ELR (cell line): ENCODE measurements around the gene SLC10A6.

ENCODE experiments used
- DNase-seq: peaks from one replicate; pipeline ENCODE4 v3.0.0-alpha.2; 2015; ENCODE audit warnings: low read depth

Gene SLC10A6, protein sequence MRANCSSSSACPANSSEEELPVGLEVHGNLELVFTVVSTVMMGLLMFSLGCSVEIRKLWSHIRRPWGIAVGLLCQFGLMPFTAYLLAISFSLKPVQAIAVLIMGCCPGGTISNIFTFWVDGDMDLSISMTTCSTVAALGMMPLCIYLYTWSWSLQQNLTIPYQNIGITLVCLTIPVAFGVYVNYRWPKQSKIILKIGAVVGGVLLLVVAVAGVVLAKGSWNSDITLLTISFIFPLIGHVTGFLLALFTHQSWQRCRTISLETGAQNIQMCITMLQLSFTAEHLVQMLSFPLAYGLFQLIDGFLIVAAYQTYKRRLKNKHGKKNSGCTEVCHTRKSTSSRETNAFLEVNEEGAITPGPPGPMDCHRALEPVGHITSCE

DNA sequence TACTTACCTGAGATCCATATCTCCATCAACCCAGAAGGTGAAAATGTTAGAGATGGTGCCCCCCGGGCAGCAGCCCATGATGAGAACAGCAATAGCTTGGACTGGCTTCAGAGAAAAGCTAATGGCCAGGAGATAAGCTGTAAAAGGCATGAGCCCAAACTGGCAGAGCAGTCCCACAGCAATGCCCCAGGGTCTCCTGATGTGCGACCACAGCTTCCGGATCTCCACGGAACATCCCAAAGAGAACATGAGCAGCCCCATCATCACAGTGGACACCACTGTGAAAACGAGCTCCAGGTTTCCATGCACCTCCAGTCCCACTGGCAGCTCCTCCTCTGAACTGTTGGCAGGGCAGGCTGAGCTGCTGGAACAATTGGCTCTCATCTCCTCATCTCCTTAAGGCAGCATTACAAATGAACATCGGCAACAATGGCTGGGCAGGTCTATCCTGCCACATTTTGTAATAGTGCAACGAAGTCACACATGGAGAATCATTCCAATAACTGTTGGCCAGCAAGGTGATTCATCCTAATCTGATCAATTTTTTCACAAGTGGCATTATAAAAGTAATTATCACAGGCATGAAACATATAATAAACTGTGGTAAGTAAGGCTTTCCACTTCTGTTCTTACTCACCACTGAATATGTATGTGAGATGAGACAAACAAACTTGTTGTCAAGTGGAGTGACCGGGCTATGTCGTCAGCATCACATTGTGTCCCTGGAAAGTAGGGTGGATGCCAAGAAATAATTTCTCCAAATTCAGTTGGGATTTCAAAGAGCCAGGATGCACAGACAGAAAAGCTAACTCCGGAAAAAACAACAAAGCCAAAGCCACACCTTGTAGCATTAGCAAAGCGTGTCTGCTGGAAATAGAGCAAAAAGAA lies at the start of gene SLC10A6:
Gene SLC10A6 (minus strand): TSS at position 653 of the 888 bp plus-strand sequence. CDS start 269 bp downstream, at position 384.
- no peak for DNase-seq

DNA sequence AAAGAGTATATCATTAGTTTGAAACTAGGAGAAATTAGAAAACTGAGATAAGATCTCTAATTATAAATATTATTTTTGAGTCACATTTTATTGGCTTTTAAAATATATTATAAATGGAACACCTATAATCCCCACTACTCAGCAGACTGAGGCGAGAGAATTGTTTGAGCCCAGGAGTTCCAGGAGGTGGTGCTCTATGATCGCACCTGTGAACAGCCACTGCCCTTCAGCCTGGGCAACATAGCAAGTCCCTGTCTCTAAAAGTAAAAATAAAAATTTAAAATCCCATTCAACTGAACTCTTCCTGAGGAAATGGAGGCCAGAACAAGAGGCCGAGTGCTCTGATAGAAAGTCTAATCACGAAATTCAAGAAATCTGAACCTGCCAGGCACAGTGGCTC lies 49.4 kb upstream of the SLC10A6 start:
- no peak for DNase-seq

DNA sequence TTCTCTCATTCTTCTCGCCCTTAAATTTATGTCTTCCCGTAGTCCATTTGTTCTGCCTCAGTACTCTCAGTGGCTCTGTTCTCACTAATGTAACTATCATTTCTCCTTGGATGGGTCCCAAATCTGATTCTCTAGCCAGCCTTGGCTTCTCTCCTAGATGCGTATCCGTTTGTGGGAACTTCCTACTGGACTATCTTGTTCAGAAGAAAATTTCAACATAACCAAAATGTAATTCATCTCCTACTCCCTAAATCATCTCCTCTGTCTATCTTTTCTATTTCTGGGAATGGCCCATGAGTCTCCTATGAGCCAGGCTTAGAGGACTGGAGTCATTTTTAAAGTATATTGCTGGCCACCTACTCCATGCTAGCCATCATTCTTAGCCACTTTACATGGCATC lies 47.4 kb upstream of the SLC10A6 start:
- no peak for DNase-seq

DNA sequence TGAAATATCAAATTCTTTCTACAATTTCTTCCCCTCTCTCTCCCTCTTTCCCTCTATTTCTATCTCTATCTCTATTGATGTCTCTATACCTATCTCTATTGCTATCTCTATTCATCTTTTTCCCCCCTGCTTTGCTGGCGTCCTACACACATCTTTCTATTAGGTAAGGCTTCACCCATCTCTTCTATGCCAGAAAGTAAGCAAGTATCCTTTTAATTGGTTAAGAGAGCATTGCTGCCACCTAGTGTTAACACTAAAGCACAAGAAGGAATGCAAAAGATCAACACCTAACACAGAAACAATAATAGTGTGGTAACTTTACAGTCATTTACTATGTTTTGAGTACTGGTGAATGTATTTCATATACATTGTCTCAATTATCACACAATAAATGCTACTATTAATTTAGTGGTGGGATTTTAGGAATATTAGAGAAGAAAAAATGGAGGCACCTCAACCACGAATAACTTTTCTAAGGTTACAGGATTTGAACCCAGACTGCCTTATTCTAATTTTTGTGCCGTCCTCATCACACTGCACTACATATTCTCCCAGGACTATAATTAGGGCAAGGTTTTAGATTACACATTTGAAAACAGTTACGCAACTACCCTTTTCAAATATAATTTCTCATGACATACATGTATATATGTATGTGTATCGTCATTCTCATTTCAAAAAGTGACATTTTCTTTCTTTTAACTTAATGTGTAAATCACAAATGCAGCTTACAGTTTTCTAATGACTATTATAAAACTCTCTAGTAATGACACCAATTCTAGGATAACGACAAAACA lies 46.7 kb upstream of the SLC10A6 start:
- DNase-seq = peak; percentile 81

DNA sequence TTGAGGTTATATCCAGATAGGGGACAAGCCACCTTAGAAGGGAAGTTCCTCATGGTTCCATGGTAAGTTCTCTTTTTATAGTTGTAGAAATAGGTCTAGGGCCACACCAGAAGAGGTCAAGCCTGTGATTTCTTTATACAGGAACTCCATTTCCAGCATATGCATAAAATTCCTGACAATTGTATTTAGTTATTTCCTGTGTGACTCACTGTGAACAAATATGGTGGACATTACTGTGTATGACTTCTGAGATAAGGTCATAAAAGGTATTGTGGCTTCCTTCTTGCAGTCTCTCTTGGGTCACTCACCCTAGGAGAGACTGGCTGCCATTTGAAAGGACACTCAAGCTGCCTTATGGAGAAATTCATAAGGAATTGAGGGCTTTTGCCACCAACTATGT lies 45.3 kb upstream of the SLC10A6 start:
- peak; percentile 62 for DNase-seq

DNA sequence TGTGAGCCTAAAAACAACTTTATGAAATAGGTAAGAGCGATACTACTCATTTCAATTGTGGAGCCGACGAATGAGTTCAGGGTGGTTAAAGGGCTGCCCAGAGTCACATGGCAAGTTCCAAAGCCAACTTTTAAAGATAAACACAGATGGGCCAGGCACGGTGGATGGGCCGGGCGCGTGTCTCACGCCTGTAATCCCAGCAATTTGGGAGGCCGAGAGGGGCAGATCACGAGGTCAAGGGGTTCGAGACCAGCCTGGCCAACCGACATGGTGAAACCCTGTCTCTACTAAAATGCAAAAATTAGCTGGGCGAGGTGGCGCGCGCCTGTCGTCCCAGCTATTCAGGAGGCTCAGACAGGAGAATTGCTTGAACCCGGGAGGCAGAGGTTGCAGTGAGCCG lies 44.0 kb upstream of the SLC10A6 start:
- no peak for DNase-seq

DNA sequence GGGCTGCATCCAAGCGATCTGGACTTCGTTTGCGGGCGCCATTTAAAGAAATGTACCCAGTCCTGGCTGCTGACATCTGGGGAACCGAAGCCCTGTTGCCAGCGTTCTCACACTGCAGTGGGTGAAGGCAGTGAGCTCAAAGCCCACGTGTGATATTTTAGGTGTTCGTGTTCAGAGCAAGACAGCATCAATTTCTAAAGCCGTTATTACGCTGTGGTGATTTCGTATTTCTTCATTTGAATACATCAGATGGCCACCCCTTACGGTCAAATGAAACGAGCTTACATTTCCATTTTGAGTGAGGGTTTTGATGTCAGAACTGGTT lies 43.4 kb upstream of the SLC10A6 start:
- DNase-seq = no peak

DNA sequence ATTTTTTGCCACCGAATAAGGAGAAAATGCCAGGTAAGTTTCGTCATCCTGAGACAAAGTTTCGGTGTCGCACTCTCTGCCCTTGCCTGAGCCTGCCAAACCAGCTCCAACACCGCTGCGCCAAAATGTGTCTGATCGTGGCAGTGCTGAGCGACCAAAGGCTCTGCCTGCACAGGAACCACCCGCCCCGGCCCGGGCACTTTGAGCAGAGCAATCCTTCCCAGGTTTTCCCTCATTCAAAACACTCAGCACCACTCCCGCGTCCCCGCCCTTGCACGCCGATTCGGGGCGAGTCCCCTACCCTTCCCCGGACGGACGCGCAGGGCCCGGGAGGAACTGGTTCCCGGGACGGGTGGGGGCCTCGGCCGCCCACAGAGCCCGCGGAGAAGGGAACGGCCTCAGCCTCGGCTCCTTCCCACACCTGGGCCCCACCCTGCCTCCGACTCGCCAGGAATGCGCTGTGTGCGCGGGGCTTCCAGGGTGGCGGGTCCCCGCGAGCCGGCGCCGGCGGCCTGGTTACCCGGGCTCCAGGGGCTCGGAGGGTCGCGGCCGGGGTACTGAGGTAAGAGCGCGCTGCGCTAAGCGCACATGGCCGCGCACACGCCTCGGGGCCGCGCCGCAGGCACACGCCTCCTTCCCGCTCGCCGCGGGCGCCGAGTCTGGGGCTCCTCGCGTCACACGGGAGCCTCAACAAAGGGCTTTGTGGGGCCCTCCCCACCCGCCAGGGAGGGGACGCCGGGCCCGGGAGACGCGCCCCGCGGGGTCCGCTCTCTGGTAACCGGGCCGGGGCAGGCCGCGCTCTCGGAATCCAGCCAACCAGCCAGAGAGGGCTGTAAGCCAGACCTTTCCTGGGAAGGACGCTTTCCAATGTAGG lies 42.8 kb upstream of the SLC10A6 start, which contains the start of gene C4orf36:
Gene C4orf36 (minus strand): TSS at position 661 of the 874 bp plus-strand sequence. CDS start 902 bp downstream, outside the sequence.
- peak; percentile 71 for DNase-seq

DNA sequence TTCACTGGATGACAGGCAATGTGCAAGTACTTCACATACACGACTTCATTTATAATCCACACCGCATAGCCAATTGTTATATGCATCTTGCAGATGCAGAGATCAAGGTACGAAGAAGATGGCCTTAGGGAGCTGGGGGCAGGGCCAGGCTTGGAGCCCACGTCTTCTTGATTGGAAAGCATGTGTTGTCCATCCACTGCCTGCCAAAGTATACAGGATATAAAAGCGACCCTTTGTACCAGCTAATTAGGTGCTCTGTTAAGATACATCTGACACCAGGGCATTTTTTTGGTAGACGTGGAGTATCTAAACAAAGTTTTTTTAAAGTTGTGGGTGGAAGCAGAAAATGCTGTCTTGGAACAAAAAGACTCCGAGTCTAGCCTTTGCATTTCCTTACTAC lies 41.6 kb upstream of the SLC10A6 start:
- no peak for DNase-seq

DNA sequence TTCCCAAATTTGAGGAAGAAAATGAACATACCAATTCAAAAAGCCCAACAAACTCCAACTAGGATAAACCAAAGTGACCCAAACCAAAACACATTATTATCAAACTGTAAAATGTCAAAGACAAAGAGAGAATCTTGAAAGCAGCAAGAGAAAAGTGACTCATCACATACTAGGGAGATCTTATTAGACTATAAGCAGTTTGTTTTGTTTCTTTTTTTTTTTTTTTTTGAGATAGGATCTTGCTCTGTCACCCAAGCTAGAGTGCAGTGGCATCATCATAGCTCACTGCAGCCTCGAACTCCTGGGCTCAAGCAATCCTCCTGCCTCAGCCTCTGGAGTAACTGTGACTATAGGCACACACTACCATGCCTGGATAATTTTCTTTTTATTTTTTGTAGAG lies 30.5 kb upstream of the SLC10A6 start:
- DNase-seq = no peak

DNA sequence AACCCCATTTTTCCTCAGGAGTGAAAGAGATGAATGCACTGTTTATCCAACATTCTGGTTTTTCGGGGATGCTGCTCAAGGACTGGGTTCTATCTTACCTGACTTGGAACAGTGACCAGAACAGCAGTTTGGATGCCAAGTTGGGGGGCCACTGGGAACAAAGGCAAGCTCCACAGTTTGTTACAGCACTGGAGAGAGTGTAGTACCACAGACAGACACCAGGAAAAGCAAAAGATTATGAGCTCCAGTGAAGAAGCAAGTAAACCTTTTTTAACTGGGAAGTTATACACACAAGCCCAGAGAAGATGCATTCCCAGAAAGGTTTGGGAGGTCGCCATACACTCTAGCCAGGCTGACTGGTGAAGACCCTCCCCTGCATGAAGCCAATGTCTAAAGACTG lies 29.5 kb upstream of the SLC10A6 start:
- DNase-seq = no peak

DNA sequence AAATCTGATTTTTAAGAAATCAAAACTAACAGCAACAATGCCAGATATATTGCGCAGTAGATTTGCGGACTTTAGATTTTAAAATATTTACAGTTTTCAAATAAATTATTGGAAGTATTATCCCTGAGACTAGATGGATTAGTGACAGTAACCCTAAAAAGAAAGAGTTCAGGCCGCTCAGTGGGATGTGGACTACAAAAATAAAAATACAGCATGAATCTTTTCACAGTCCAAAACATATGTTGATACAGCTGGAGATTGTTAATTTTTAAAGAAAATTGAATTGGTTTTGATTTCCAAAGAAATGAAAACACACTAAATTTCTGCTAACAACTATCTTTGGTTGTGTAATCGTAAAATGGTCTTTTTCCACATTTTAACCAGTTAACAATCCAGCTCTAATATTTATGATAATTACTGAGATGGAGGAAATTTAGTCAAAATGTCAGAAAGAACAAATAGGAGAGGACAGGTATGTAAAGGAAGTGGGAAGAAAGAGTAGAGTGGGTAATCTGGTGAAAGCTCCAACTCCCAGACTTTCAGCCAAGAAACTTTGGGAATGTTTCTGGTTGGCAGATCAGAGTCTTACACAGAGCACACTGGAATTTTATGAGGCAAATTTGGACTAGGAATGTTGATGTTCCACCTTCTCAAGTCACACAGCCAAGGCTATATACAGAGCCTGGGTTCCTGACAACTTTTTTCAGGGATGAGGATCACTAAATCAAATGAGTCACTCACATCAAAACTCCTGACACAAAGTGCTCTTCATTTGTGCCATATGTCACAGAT lies 27.9 kb upstream of the SLC10A6 start:
- no peak for DNase-seq

DNA sequence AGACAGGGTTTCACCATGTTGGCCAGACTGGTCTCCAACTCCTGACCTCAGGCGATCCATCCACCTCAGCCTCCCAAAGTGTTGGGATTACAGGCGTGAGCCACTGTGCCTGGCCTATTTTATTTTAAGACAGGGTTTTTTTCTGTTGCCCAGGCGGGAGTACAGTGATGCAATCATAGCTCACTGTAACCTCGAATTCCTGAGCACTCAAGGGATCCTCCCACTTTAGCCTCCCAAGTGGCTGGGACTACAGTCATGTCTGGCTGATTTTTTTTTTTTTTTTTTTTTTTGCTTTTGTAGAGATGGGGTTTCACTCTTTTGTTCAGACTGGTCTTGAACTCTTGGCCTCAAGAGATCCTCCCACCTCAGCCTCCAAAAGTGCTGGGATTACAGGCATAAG lies 26.3 kb upstream of the SLC10A6 start:
- peak; percentile 36 for DNase-seq

DNA sequence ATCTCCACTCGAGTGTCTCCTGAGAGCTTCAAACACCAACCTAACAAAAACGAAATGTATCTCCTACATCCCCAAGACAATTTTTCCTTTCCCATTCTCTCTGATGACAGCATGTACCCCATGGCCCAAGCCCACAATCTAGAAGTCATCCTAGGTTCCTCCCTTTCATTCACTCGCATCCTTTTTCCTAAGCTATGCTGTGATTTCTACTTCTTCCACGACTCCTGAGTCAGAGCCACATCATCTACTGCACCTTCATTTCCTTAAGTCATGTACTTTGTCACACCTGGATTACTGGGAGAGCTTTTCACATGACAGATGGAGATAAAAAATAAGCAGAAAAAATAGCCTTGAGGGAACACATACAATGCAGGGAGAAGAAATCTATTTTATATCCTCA lies 23.0 kb upstream of the SLC10A6 start:
- DNase-seq = no peak

DNA sequence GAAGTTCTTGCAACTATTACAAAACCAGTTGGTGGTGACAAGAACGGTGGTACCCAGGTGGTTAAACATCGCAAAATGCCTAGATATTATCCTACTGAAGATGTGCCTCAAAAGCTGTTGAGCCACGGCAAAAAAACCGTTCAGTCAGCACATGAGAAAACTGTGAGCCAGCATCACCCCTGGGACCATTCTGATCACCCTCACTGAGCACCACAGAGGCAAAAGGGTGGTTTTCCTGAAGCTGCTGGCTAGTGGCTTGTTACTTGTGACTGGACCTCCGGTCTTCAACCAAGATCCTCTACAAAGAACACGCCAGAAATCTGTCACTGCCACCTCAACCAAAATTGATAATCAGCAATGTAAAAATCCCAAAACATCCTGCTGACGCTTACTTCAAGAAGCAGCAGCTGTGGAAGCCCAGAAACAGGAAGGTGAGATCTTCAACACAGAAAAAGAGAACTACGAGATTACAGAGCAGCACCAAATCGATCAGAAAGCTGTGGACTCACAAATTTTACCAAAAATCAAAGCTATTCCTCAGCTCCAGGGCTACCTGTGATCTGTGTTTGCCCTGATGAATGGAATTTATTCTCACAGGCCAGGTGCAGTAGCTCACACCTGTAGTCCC lies 21.4 kb upstream of the SLC10A6 start:
- no peak for DNase-seq

DNA sequence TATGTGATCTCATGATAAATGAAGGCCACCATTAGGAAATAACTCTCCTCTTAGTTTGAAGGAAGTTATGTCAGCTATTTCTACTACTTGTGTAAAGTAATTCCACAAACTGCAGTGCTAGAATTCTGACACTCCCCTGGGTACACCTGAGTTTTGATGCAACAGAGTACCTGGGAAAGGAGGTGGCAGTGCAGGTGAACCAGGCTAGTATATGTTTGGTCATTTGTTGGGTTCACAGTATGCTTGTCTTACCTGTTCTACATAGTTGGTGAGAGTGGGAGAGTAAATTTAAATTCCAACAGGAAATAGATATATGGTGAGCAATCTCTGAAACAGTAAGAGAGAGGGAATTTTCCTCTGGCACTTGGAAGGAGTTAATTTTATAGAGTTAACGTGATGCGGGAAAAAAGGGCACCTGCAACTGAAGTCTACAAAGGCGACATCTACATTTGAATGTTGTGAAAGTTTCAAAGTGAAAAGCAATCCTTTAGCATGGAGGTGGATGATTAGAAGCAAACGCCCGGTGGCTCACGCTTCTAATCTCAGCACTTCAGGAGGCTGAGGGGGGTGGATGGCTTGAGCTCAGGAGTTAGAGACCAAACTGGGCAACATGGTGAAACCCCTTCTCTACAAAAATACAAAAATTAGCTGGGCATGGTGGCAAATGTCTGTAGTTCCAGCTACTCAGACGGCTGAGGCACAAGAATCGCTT lies 8.3 kb upstream of the SLC10A6 start:
- peak; percentile 30 for DNase-seq

DNA sequence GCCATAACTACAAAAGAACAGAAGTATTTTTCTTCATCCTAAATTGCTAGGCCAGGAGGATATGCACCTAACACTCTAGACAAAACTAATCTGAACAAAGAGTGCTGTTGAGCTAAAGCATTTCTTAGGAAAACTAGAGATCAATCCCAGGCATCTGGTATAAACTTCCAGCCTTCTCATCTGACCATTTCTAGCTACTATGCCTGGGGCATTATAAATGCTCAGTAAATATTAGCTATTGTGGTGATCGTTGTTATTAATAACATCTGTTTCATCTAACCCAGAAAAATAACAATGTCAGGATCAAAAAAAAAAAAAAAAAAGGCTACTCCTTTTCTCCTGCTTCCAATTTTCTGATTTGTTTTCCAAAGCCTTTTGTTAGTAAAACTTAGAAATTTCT lies 7.7 kb upstream of the SLC10A6 start:
- DNase-seq = no peak

DNA sequence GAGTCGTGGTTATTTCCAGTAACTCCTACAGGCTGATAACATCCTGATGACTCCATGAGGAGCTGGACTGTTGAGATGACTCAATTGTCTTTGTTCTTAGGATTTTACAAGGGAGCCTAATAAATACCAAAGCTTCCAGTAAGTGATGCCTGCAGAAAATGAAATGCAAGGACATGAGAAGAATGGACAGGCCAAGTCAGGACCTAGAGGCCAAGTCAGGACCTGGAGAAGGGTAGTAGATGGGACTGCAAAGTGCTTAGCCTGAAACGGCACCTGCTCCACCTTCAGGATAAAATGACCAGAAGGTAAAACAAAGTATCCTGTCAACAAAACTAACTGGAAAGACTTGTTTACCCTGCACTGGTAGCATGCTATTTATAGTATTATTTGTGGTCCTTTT lies 6.4 kb upstream of the SLC10A6 start:
- peak; percentile 78 for DNase-seq

DNA sequence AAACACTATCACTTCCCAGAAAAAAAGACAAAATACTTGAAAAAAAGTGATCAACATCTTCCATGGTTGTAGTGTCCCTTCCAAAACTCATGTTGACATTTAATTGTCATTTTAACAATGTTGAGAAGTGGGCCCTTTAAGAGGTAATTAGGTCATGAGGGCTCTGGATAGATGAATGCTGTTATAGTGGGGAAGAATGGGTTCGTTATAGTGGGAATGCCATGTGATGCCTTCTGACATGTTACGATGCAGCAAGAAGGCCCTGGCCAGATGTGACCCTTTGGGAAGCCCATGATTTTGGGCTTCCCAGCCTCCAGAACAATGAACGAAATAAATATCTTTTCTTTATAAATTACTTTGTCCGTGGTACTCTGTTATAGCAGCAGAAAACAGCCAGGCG lies 4.0 kb upstream of the SLC10A6 start:
- no peak for DNase-seq
